ENCODE results near the gene PAPOLB.

The PAPOLB gene

GRCh38 chr7:4840079-4840501 is 21.7 kb downstream of the PAPOLB start:
- no peak for FAIRE-seq

GRCh38 chr7:4838626-4839334 is 23.1 kb downstream of the PAPOLB start:
- no peak for FAIRE-seq

- no peak for FAIRE-seq
These were observed 23.8 kb downstream of the PAPOLB start for GRCh38 chr7:4837803-4838625.

GRCh38 chr7:4837041-4837802 is 24.6 kb downstream of the PAPOLB start:
- no peak for FAIRE-seq

GRCh38 chr7:4836206-4836661 is 25.6 kb downstream of the PAPOLB start:
- FAIRE-seq, result no peak

- FAIRE-seq, result no peak
These were observed 26.2 kb downstream of the PAPOLB start for GRCh38 chr7:4835398-4836205.

- FAIRE-seq, result no peak
These were observed 27.0 kb downstream of the PAPOLB start for GRCh38 chr7:4834601-4835397.

GRCh38 chr7:4833691-4834600 is 27.9 kb downstream of the PAPOLB start:
- no peak for FAIRE-seq

GRCh38 chr7:4833176-4833575 is 28.7 kb downstream of the PAPOLB start:
- no peak for FAIRE-seq

GRCh38 chr7:4832711-4833110 is 29.1 kb downstream of the PAPOLB start:
- no peak for FAIRE-seq

GRCh38 chr7:4831723-4832495 is 29.9 kb downstream of the PAPOLB start:
- no peak for FAIRE-seq

- no peak for FAIRE-seq
These were observed 31.7 kb downstream of the PAPOLB start for GRCh38 chr7:4830176-4830575.

- no peak for FAIRE-seq
These were observed 33.0 kb downstream of the PAPOLB start for GRCh38 chr7:4828720-4829383.

GRCh38 chr7:4825081-4825480 is 36.7 kb downstream of the PAPOLB start:
- no peak for FAIRE-seq

- no peak for FAIRE-seq
These were observed 37.6 kb downstream of the PAPOLB start for GRCh38 chr7:4824120-4824775.

GRCh38 chr7:4823441-4824119 is 38.2 kb downstream of the PAPOLB start:
- no peak for FAIRE-seq

- no peak for FAIRE-seq
These were observed 39.2 kb downstream of the PAPOLB start for GRCh38 chr7:4822677-4823076.

GRCh38 chr7:4820967-4821471 is 40.8 kb downstream of the PAPOLB start:
- FAIRE-seq, result no peak

All from A204.1 (cell line).